ENCODE data around the gene ZNF594.
"Not testable (repeated sequence)": the region's sequence is repeated elsewhere in the genome, so short reads cannot be mapped to it uniquely, and the experiment has no call there.

The ZNF594 gene

GRCh38 chr17:5201011-5201410 is 9.3 kb upstream of the ZNF594 start:
- no peak for DNase-seq (ENCODE audit: low spot score)

- no peak for DNase-seq (ENCODE audit: low spot score)
Measured at GRCh38 chr17:5200360-5200759, 8.7 kb upstream of the ZNF594 start.

GRCh38 chr17:5198472-5198871 is 6.8 kb upstream of the ZNF594 start:
- no peak for DNase-seq (ENCODE audit: low spot score)

- DNase-seq (ENCODE audit: low spot score) = no peak
Measured at GRCh38 chr17:5194346-5194745, 2.7 kb upstream of the ZNF594 start.

GRCh38 chr17:5184288-5184687 is 7.4 kb downstream of the ZNF594 start:
- DNase-seq (ENCODE audit: low spot score) = no peak

- no peak for DNase-seq (ENCODE audit: low spot score)
Measured at GRCh38 chr17:5183410-5183793, 8.3 kb downstream of the ZNF594 start.

GRCh38 chr17:5182597-5183409 is 8.9 kb downstream of the ZNF594 start:
- DNase-seq (ENCODE audit: low spot score) = no peak

- no peak for DNase-seq (ENCODE audit: low spot score)
Measured at GRCh38 chr17:5181509-5182305, 10.0 kb downstream of the ZNF594 start.

- no peak for DNase-seq (ENCODE audit: low spot score)
Measured at GRCh38 chr17:5179003-5179402, 12.7 kb downstream of the ZNF594 start.

- DNase-seq (ENCODE audit: low spot score) = not testable (repeated sequence)
Measured at GRCh38 chr17:5175027-5175426, 16.6 kb downstream of the ZNF594 start.

- DNase-seq (ENCODE audit: low spot score) = peak; percentile 64
Measured at GRCh38 chr17:5165791-5166564, 25.7 kb downstream of the ZNF594 start.

- peak; percentile 10 for DNase-seq (ENCODE audit: low spot score)
Measured at GRCh38 chr17:5164436-5164835, 27.2 kb downstream of the ZNF594 start.

GRCh38 chr17:5161793-5162192 is 29.9 kb downstream of the ZNF594 start:
- not testable (repeated sequence) for DNase-seq (ENCODE audit: low spot score)

GRCh38 chr17:5160702-5161101 is 31.0 kb downstream of the ZNF594 start:
- not testable (repeated sequence) for DNase-seq (ENCODE audit: low spot score)

- DNase-seq (ENCODE audit: low spot score) = not testable (repeated sequence)
Measured at GRCh38 chr17:5146122-5146521, 45.5 kb downstream of the ZNF594 start.

GRCh38 chr17:5142877-5143276 is 48.8 kb downstream of the ZNF594 start:
- DNase-seq (ENCODE audit: low spot score) = not testable (repeated sequence)

- no peak for DNase-seq (ENCODE audit: low spot score)
Measured at GRCh38 chr17:5139458-5139732, 52.3 kb downstream of the ZNF594 start.

GRCh38 chr17:5138616-5139457 is 52.8 kb downstream of the ZNF594 start:
- no peak for DNase-seq (ENCODE audit: low spot score)

GRCh38 chr17:5138198-5138544 is 53.5 kb downstream of the ZNF594 start:
- not testable (repeated sequence) for DNase-seq (ENCODE audit: low spot score)

GRCh38 chr17:5137511-5138197 is 54.0 kb downstream of the ZNF594 start:
- DNase-seq (ENCODE audit: low spot score) = not testable (repeated sequence)
